D721Med (cell line): ENCODE measurements around the gene LYRM4.

ENCODE experiments used
- DNase-seq: peaks from one replicate; pipeline ENCODE4 v3.0.0; 2011; ENCODE audit warnings: low spot score; ENCODE audit not compliant: insufficient read length
- FAIRE-seq: peaks from 2 replicates; lab custom pipeline; 2011; peaks lifted over from hg19 to GRCh38; lab: Jason Lieb, UNC
- CTCF ChIP-seq: IDR thresholded peaks from 2 replicates; pipeline ENCODE4 v1.5.1; 2012; ENCODE audit warnings: mild to moderate bottlenecking, control low read depth; ENCODE audit not compliant: insufficient read depth; ENCODE audit errors: missing control alignments

The LYRM4 gene

GRCh38 chr6:5290097-5290496, 29.3 kb upstream of the LYRM4 start:
- DNase-seq (no peak), FAIRE-seq (no peak)
- TF ChIP-seq CTCF, result no peak

- FAIRE-seq, result no peak
- no peak for DNase-seq
- TF ChIP-seq CTCF, result no peak
These were observed 27.2 kb upstream of the LYRM4 start for GRCh38 chr6:5287966-5288297.

- no peak for FAIRE-seq
- DNase-seq, result no peak
These were observed 26.6 kb upstream of the LYRM4 start for GRCh38 chr6:5287205-5287965.

GRCh38 chr6:5286780-5287179, 26.0 kb upstream of the LYRM4 start:
- TF ChIP-seq CTCF, result no peak
- FAIRE-seq, result no peak
- DNase-seq, result no peak

More at GRCh38 chr6:5287205-5287965, 26.6 kb upstream of the LYRM4 start:
- no peak for TF ChIP-seq CTCF

- no peak for DNase-seq
- no peak for TF ChIP-seq CTCF
- no peak for FAIRE-seq
These were observed 24.8 kb upstream of the LYRM4 start for GRCh38 chr6:5285526-5285925.

- no peak for TF ChIP-seq CTCF
- DNase-seq (no peak), FAIRE-seq (no peak)
These were observed 24.3 kb upstream of the LYRM4 start for GRCh38 chr6:5285081-5285480.

- FAIRE-seq (no peak), DNase-seq (no peak)
- TF ChIP-seq CTCF, result no peak
These were observed 21.5 kb upstream of the LYRM4 start for GRCh38 chr6:5282191-5282623.
